Neural progenitor cell (in vitro differentiated cells): ENCODE results near the gene CHEK2. TPM values are rescaled to one million over a fixed set of nuclear protein-coding genes. Genes with fewer than 3 reads are reported as not detected.
"Not testable (repeated sequence)": the region's sequence is repeated elsewhere in the genome, so short reads cannot be mapped to it uniquely, and the experiment has no call there.

Source experiments
- DNase-seq: peaks from one replicate; pipeline ENCODE4 v3.0.0-alpha.2; 2016; ENCODE audit warnings: low spot score
- H2AFZ ChIP-seq: fragments of 200-600 bp; sonication (generic); replicated peaks from 2 replicates; pipeline ENCODE4 v1.6.1; 2016; ENCODE audit warnings: antibody characterized with exemption
- H3F3A ChIP-seq: fragments of 200-600 bp; sonication (generic); 2 replicates; pipeline ENCODE4 v1.6.1; 2016; ENCODE audit warnings: antibody characterized with exemption, low read depth
- H3K27ac ChIP-seq: fragments of 200-600 bp; sonication (generic); 2 replicates; pipeline ENCODE4 v1.5.1; 2016; ENCODE audit warnings: mild to moderate bottlenecking
- H3K27me3 ChIP-seq: fragments of 200-600 bp; sonication (generic); 2 replicates; pipeline ENCODE4 v1.6.1; 2016; ENCODE audit warnings: mild to moderate bottlenecking, moderate library complexity
- H3K36me3 ChIP-seq: fragments of 200-600 bp; sonication (generic); 2 replicates; pipeline ENCODE4 v1.5.1; 2016
- H3K4me1 ChIP-seq: fragments of 200-600 bp; sonication (generic); 2 replicates; pipeline ENCODE4 v1.6.1; 2016; ENCODE audit warnings: mixed run types
- H3K4me2 ChIP-seq: fragments of 200-600 bp; sonication (generic); 2 replicates; pipeline ENCODE4 v1.6.1; 2016
- H3K4me3 ChIP-seq: fragments of 200-600 bp; sonication (generic); 2 replicates; pipeline ENCODE4 v1.5.1; 2016
- H3K79me2 ChIP-seq: fragments of 200-600 bp; sonication (generic); 2 replicates; pipeline ENCODE4 v1.6.1; 2016; ENCODE audit warnings: low read depth
- H3K9ac ChIP-seq: fragments of 200-600 bp; sonication (generic); 2 replicates; pipeline ENCODE4 v1.6.1; 2016
- H3K9me3 ChIP-seq: fragments of 200-600 bp; sonication (generic); 2 replicates; pipeline ENCODE4 v1.5.1; 2016; ENCODE audit warnings: low read depth
- H4K20me1 ChIP-seq: fragments of 200-600 bp; sonication (generic); 2 replicates; pipeline ENCODE4 v1.6.1; 2016; ENCODE audit warnings: low read depth
- H3K27ac Mint-ChIP-seq: 3 replicates; pipeline ENCODE4 v1.8.0; 2021; ENCODE audit warnings: mixed read lengths
- H3K27me3 Mint-ChIP-seq: 2 replicates; pipeline ENCODE4 v1.8.0; 2022; ENCODE audit warnings: low read depth, mild to moderate bottlenecking, inconsistent platforms, moderate library complexity, mixed read lengths; ENCODE audit not compliant: insufficient read depth
- H3K36me3 Mint-ChIP-seq: 3 replicates; pipeline ENCODE4 v1.8.0; 2021; ENCODE audit warnings: mixed read lengths
- H3K4me1 Mint-ChIP-seq: 3 replicates; pipeline ENCODE4 v1.8.0; 2021; ENCODE audit warnings: mixed read lengths
- H3K4me3 Mint-ChIP-seq: 3 replicates; pipeline ENCODE4 v1.8.0; 2021; ENCODE audit warnings: mild to moderate bottlenecking, moderate library complexity, mixed read lengths
- H3K9me3 Mint-ChIP-seq: 3 replicates; pipeline ENCODE4 v1.8.0; 2020; ENCODE audit warnings: mixed read lengths
- EZH2 ChIP-seq: fragments of 200-600 bp; sonication (generic); IDR thresholded peaks from 2 replicates; pipeline ENCODE4 v1.6.1; 2017; ENCODE audit warnings: antibody characterized with exemption, mild to moderate bottlenecking, moderate library complexity
- EZH2phosphoT487 ChIP-seq: fragments of 200-600 bp; sonication (generic); IDR thresholded peaks from 2 replicates; pipeline ENCODE4 v1.6.1; 2017; ENCODE audit warnings: antibody characterized with exemption
- total RNA-seq: library from RNA; depleted of rRNA; stranded (reverse); fragments of >200 nt; gene quantifications from 2 replicates; pipeline ENCODE4 v1.2.3, GENCODE V29; 2015; ENCODE audit warnings: low replicate concordance
- TF ChIP-seq, protein P1 (sequence below): fragments of 200-600 bp; sonication (generic); IDR thresholded peaks from 2 replicates; pipeline ENCODE4 v1.5.1; 2017; ENCODE audit warnings: antibody characterized with exemption, mild to moderate bottlenecking

The CHEK2 gene
- total RNA-seq, 1 donor from 2014 or later = 94.4 TPM

- Mint-ChIP-seq H3K27ac (no peak overlapping the region), H3K4me3 (no peak overlapping the region), H3K9me3 (peaks cover 25% of the 10 kb centered on the region), H3K4me1 (no peaks in the 10 kb centered on the region), H3K27me3 (peaks cover 3% of the 10 kb centered on the region), H3K36me3 (peaks cover 32% of the 10 kb centered on the region)
- DNase-seq = no peak
- Histone ChIP-seq H3K4me2 (no peak overlapping the region), H3K9me3 (peaks cover 4% of the 10 kb centered on the region), H2AFZ (no peak overlapping the region), H4K20me1 (no peaks in the 10 kb centered on the region), H3F3A (no peaks in the 10 kb centered on the region), H3K36me3 (peaks cover 6% of the 10 kb centered on the region), H3K27ac (no peak overlapping the region), H3K9ac (no peak overlapping the region), H3K79me2 (peaks cover 60% of the 10 kb centered on the region), H3K4me1 (no peaks in the 10 kb centered on the region), H3K27me3 (no peaks in the 10 kb centered on the region), H3K4me3 (no peak overlapping the region)
- no peak for TF ChIP-seq EZH2phosphoT487
- TF ChIP-seq, protein P1, sequence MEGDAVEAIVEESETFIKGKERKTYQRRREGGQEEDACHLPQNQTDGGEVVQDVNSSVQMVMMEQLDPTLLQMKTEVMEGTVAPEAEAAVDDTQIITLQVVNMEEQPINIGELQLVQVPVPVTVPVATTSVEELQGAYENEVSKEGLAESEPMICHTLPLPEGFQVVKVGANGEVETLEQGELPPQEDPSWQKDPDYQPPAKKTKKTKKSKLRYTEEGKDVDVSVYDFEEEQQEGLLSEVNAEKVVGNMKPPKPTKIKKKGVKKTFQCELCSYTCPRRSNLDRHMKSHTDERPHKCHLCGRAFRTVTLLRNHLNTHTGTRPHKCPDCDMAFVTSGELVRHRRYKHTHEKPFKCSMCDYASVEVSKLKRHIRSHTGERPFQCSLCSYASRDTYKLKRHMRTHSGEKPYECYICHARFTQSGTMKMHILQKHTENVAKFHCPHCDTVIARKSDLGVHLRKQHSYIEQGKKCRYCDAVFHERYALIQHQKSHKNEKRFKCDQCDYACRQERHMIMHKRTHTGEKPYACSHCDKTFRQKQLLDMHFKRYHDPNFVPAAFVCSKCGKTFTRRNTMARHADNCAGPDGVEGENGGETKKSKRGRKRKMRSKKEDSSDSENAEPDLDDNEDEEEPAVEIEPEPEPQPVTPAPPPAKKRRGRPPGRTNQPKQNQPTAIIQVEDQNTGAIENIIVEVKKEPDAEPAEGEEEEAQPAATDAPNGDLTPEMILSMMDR = no peak
- TF ChIP-seq EZH2 = no peak
These were observed 71.5 kb downstream of the CHEK2 start for GRCh38 chr22:28670161-28670560.

- DNase-seq = no peak
- Histone ChIP-seq H3K4me3 (no peak overlapping the region), H3K4me1 (no peaks in the 10 kb centered on the region), H3K27ac (no peak overlapping the region), H2AFZ (no peak overlapping the region), H3K36me3 (peaks cover 6% of the 10 kb centered on the region), H3K9me3 (peaks cover 4% of the 10 kb centered on the region), H3F3A (no peaks in the 10 kb centered on the region), H3K9ac (no peak overlapping the region), H3K27me3 (no peaks in the 10 kb centered on the region), H3K4me2 (no peak overlapping the region), H4K20me1 (no peaks in the 10 kb centered on the region), H3K79me2 (peaks cover 53% of the 10 kb centered on the region)
- no peak overlapping the region for H3K27ac Mint-ChIP-seq
- no peaks in the 10 kb centered on the region for H3K4me1 Mint-ChIP-seq
- H3K9me3 Mint-ChIP-seq = peaks cover 20% of the 10 kb centered on the region
- H3K27me3 Mint-ChIP-seq = peaks cover 3% of the 10 kb centered on the region
- H3K4me3 Mint-ChIP-seq = no peak overlapping the region
- TF ChIP-seq EZH2phosphoT487 = no peak
- TF ChIP-seq EZH2 = no peak
- TF ChIP-seq, protein P1 = no peak
- H3K36me3 Mint-ChIP-seq = peaks cover 28% of the 10 kb centered on the region
These were observed 72.2 kb downstream of the CHEK2 start for GRCh38 chr22:28669387-28669786.

DNA sequence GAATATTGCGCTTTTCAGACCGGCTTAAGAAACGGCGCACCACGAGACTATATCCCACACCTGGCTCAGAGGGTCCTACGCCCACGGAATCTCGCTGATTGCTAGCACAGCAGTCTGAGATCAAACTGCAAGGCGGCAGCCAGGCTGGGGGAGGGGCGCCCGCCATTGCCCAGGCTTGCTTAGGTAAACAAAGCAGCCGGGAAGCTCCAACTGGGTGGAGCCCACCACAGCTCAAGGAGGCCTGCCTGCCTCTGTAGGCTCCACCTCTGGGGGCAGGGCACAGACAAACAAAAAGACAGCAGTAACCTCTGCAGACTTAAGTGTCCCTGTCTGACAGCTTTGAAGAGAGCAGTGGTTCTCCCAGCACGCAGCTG is 78.1 kb downstream of the CHEK2 start:
- not testable (repeated sequence) for H4K20me1 ChIP-seq, H3K27ac Mint-ChIP-seq, H3K9me3 ChIP-seq, H3K36me3 Mint-ChIP-seq, DNase-seq, H3K9me3 Mint-ChIP-seq, H3K27ac ChIP-seq, H3K9ac ChIP-seq, H3K27me3 Mint-ChIP-seq, H3K4me1 ChIP-seq, H3K4me2 ChIP-seq, H2AFZ ChIP-seq, H3K4me3 Mint-ChIP-seq, H3F3A ChIP-seq, H3K4me3 ChIP-seq, H3K36me3 ChIP-seq, H3K4me1 Mint-ChIP-seq, H3K27me3 ChIP-seq
- peaks cover 41% of the 10 kb centered on the region for H3K79me2 ChIP-seq

- no peak overlapping the region for H3K9ac ChIP-seq
- no peaks in the 10 kb centered on the region for H3K36me3 ChIP-seq
- H3K4me1 ChIP-seq = no peaks in the 10 kb centered on the region
- H3K9me3 ChIP-seq = no peaks in the 10 kb centered on the region
- H3K27me3 ChIP-seq = no peaks in the 10 kb centered on the region
- H3K36me3 Mint-ChIP-seq = peaks cover 30% of the 10 kb centered on the region
- H3K4me3 Mint-ChIP-seq = no peak overlapping the region
- H3F3A ChIP-seq = no peaks in the 10 kb centered on the region
- H3K4me3 ChIP-seq = no peak overlapping the region
- H2AFZ ChIP-seq = no peak overlapping the region
- no peak for DNase-seq
- peaks cover 6% of the 10 kb centered on the region for H4K20me1 ChIP-seq
- H3K27ac Mint-ChIP-seq = no peak overlapping the region
- H3K27ac ChIP-seq = no peak overlapping the region
- H3K9me3 Mint-ChIP-seq = peaks cover 21% of the 10 kb centered on the region
- H3K4me1 Mint-ChIP-seq = peaks cover 5% of the 10 kb centered on the region
- H3K27me3 Mint-ChIP-seq = peaks cover 4% of the 10 kb centered on the region
- peaks cover 69% of the 10 kb centered on the region for H3K79me2 ChIP-seq
- TF ChIP-seq, protein P1 = no peak
- TF ChIP-seq EZH2 (no peak), EZH2phosphoT487 (no peak)
- H3K4me2 ChIP-seq = no peak overlapping the region
These were observed 83.2 kb downstream of the CHEK2 start for GRCh38 chr22:28658448-28658847.
